Panc1 (cell line): ENCODE results near the gene LRRC8B.

Source experiments
- CTCF ChIP-seq: fragments of 450-650 bp; IDR thresholded peaks from 2 replicates; pipeline ENCODE4 v1.5.1; 2017; ENCODE audit warnings: mild to moderate bottlenecking
- POLR2AphosphoS5 ChIP-seq: IDR thresholded peaks from 2 replicates; pipeline ENCODE4 v1.6.1; 2012; ENCODE audit warnings: mild to moderate bottlenecking, low read depth, low read length, moderate library complexity
- SIN3A ChIP-seq: IDR thresholded peaks from 2 replicates; pipeline ENCODE4 v1.6.1; 2012; ENCODE audit warnings: low read depth, mild to moderate bottlenecking, low read length, moderate library complexity, borderline replicate concordance; ENCODE audit not compliant: insufficient read depth
- TCF7L2 ChIP-seq: IDR thresholded peaks from 2 replicates; pipeline ENCODE4 v1.6.1; 2011; ENCODE audit warnings: mild to moderate bottlenecking, low read depth, low read length, inconsistent platforms

DNA sequence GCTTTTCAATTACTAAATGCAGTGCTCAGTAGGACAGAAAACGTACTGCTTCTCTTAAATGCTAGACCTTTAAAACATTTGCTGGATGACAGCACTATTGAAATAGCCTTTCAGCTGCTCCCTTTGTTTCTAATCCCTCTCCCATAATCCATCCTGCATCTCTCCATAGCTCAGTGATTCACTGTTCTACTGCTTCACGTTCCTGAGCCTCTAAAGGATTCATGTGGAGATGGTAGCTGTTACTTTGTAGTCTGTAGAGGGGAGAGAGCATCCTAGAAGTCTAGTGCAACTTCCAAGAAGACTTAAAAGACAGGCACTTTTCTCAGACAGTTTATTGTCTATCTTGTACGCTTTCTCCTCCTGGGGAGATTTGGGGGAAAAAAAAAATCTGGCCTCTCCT is 51.4 kb downstream of the LRRC8B start:
- TF ChIP-seq SIN3A = no peak
- no peak for TF ChIP-seq CTCF
- TF ChIP-seq TCF7L2 = no peak
- TF ChIP-seq POLR2AphosphoS5 = no peak
